Spleen (tissue), 11 donors: ENCODE results near the gene ACKR2. TPM values are rescaled to one million over a fixed set of nuclear protein-coding genes. Genes with fewer than 3 reads are reported as not detected.

Experiments used
- DNase-seq: peaks from one replicate; pipeline ENCODE4 v3.0.0-alpha.2; 2020
- H3K27ac ChIP-seq, 8 donors: fragments of 200-600 bp; sonication (generic) in 7 of 8; 1 replicate in 4 of 8; 2 replicates in 4 of 8; pipeline versions ENCODE4 v1.5.0 to v1.8.0; 2016 to 2021; ENCODE audit warnings: inconsistent platforms in 4 of 8, mild to moderate bottlenecking in 4 of 8, moderate library complexity in 1 of 8
- H3K27me3 ChIP-seq, 7 donors: fragments of 200-600 bp; sonication (generic) in 6 of 7; replicated peaks in 1 of 7; 1 replicate in 4 of 7; 2 replicates in 3 of 7; pipeline versions ENCODE4 v1.5.0 to v1.8.0; 2016 to 2021; ENCODE audit warnings: inconsistent platforms in 3 of 7, mild to moderate bottlenecking in 1 of 7
- H3K36me3 ChIP-seq, 6 donors: fragments of 200-600 bp; sonication (generic) in 5 of 6; 1 replicate in 4 of 6; 2 replicates in 2 of 6; pipeline versions ENCODE4 v1.5.0 to v1.8.0; 2016 to 2021; ENCODE audit warnings: inconsistent platforms in 2 of 6
- H3K4me1 ChIP-seq, 6 donors: fragments of 200-600 bp; sonication (generic) in 5 of 6; 1 replicate in 3 of 6; 2 replicates in 3 of 6; pipeline versions ENCODE4 v1.5.0 to v1.8.0; 2016 to 2021; ENCODE audit warnings: inconsistent platforms in 3 of 6
- H3K4me3 ChIP-seq, 8 donors: fragments of 200-600 bp; sonication (generic) in 7 of 8; 1 replicate in 4 of 8; 2 replicates in 4 of 8; pipeline versions ENCODE4 v1.5.0 to v1.8.0; 2016 to 2021; ENCODE audit warnings: inconsistent platforms in 4 of 8, mild to moderate bottlenecking in 4 of 8, moderate library complexity in 2 of 8
- H3K9me3 ChIP-seq, 8 donors: fragments of 200-600 bp; sonication (generic) in 7 of 8; 1 replicate in 4 of 8; 2 replicates in 4 of 8; pipeline versions ENCODE4 v1.5.0 to v1.8.0; 2016 to 2021; ENCODE audit warnings: inconsistent platforms in 4 of 8
- POLR2A ChIP-seq, 3 donors: fragments of 450-650 bp; IDR thresholded peaks; one replicate each; pipeline ENCODE4 v1.5.1; 2017; ENCODE audit warnings: antibody characterized with exemption in 3 of 3, mild to moderate bottlenecking in 1 of 3
- POLR2AphosphoS5 ChIP-seq, 3 donors: sonication (generic); formaldehyde crosslinking; IDR thresholded peaks; one replicate each; pipeline ENCODE4 v1.5.1; 2017; ENCODE audit warnings: antibody characterized with exemption in 3 of 3
- WGBS, 5 donors: extraction: QIAGEN DNeasy Blood & Tissue Kit in 3 of 5; methylation state at CpG; one replicate each; pipeline versions ENCODE4 v1.1.5 to v1.1.7; 2013 to 2018; 5-methylcytosine and 5-hydroxymethylcytosine counted together
- intact Hi-C: fragments of 100-400 bp; cut with DNase I; formaldehyde crosslinking; loops from one replicate; pipeline ENCODE4 v1.15.0; 2023; ENCODE audit warnings: low total_unique reads
- polyA plus RNA-seq, 3 donors: library from polyadenylated mRNA; stranded (reverse); fragments of 200-250 nt; gene quantifications; one replicate each; pipeline ENCODE4 v1.2.1, GENCODE V29; 2013
- total RNA-seq, 7 donors: library from RNA; depleted of rRNA in 3 of 7; stranded (reverse); fragments of >200 nt in 3 of 7; fragmentation: NEBNext Ultra II Directional in 4 of 7; extraction: Animal tissue kit (Norgen Biotek cat#: 25700) in 4 of 7; gene quantifications; one replicate each; pipeline versions ENCODE4 v1.1.0 to v1.2.1, GENCODE V29; 2016 to 2021
- TF ChIP-seq, protein P1 (sequence below), 11 experiments: fragments of 200-600 bp in 7 of 11; fragments of 450-650 bp in 4 of 11; sonication (generic) in 4 of 11; IDR thresholded peaks in 8 of 11; conservative IDR thresholded peaks in 3 of 11; 1 replicate in 7 of 11; 2 replicates in 4 of 11; pipeline versions ENCODE4 v1.4.0 to v1.8.0; 2016 to 2021; ENCODE audit warnings: antibody characterized with exemption in 11 of 11, inconsistent platforms in 4 of 11, mild to moderate bottlenecking in 1 of 11
- donor health status: healthy with polysubstance abuse.
- donor health status: DM: no; HTN: no; CAD: no; lungs with moderate emphysema.
- donor health status: DM: no; HTN: no; CAD: no.
- donor health status: Bipolar disorder and iron deficiency.
- donor health status: healthy.
- donor health status: DM: no; HTN: no; CAD: no.
- donor health status: DM: yes; HTN: yes; CAD: no.

ACKR2 gene
- total and polyA plus RNA-seq, 10 donors: 0.17 to 4.4 (median 0.94) TPM

DNA sequence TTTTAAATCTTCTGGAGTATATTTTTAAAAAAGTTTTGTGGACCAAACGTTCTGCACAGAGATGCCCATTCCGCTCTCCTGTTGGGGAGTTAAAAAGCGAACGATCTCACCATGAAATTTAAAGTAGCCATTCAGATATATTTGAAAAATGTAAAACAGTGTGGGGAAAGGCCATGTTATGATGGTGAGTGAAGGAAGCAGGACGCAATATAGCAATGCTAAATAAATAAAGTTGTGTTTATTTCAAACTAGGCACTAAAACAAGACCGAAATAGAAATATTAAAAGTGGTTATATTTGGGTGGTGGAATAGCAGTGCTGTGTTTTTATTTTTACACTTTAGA is 35.9 kb upstream of the ACKR2 start:
- WGBS, 5 donors: 9 to 13% (median 12%) methylated on average over 6 of the region's 6 CpGs
- H3K4me1 ChIP-seq: peaks cover 3 to 20% (median 10%) of the 10 kb centered on the region in 6 donors
- H3K4me3 ChIP-seq: peak overlapping the region; percentile 45 to 78 (median 64)
- peaks cover 0 to 7% (median 0%) of the 10 kb centered on the region in 8 donors for H3K9me3 ChIP-seq
- no peaks in the 10 kb centered on the region for H3K27me3 ChIP-seq
- TF ChIP-seq POLR2AphosphoS5 (IDR thresholded peaks at IDR 0.05) (no peak), POLR2A (IDR thresholded peaks at IDR 0.05) (no peak)
- TF ChIP-seq, protein P1, sequence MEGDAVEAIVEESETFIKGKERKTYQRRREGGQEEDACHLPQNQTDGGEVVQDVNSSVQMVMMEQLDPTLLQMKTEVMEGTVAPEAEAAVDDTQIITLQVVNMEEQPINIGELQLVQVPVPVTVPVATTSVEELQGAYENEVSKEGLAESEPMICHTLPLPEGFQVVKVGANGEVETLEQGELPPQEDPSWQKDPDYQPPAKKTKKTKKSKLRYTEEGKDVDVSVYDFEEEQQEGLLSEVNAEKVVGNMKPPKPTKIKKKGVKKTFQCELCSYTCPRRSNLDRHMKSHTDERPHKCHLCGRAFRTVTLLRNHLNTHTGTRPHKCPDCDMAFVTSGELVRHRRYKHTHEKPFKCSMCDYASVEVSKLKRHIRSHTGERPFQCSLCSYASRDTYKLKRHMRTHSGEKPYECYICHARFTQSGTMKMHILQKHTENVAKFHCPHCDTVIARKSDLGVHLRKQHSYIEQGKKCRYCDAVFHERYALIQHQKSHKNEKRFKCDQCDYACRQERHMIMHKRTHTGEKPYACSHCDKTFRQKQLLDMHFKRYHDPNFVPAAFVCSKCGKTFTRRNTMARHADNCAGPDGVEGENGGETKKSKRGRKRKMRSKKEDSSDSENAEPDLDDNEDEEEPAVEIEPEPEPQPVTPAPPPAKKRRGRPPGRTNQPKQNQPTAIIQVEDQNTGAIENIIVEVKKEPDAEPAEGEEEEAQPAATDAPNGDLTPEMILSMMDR (IDR thresholded peaks at IDR 0.05 in 8 of 11, conservative IDR thresholded peaks at IDR 0.05 in 3 of 11): no peak
- intact Hi-C loops: no loop called here
- DNase-seq: no peak
- H3K36me3 ChIP-seq: no peaks in the 10 kb centered on the region
- peak overlapping the region; percentile 68 to 96 (median 90) for H3K27ac ChIP-seq

DNA sequence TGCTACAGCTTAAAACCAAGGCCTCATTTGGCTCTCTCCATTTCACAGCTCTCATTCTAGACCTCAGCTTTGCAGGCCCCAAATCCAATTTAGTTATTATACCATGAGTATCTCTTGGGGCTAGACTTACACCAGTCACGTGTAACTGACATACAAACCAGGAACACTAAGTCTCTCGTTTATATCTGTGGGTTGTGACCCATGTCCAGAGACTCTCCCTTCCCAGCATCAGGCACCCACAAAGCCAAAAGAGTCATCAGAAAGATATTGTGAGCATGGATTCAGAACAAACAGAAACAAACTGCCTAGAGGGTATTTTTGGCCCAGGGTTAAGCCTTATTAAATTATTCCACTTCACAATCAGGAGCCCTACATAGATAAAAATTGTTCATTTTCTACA is 30.6 kb upstream of the ACKR2 start:
- H3K9me3 ChIP-seq: no peaks in the 10 kb centered on the region
- no peak overlapping the region for H3K4me3 ChIP-seq
- 87 to 93% (median 92%) methylated on average over 2 of the region's 2 CpGs for WGBS, 5 donors
- DNase-seq: no peak
- intact Hi-C loops: no loop called here
- H3K4me1 ChIP-seq: peaks cover 0 to 12% (median 3%) of the 10 kb centered on the region in 6 donors
- H3K27ac ChIP-seq: no peak overlapping the region
- peaks cover 0 to 23% (median 3%) of the 10 kb centered on the region in 6 donors for H3K36me3 ChIP-seq
- H3K27me3 ChIP-seq: no peaks in the 10 kb centered on the region
- TF ChIP-seq, protein P1 (IDR thresholded peaks at IDR 0.05 in 8 of 11, conservative IDR thresholded peaks at IDR 0.05 in 3 of 11): no peak
- TF ChIP-seq POLR2A (IDR thresholded peaks at IDR 0.05) (no peak), POLR2AphosphoS5 (IDR thresholded peaks at IDR 0.05) (no peak)

DNA sequence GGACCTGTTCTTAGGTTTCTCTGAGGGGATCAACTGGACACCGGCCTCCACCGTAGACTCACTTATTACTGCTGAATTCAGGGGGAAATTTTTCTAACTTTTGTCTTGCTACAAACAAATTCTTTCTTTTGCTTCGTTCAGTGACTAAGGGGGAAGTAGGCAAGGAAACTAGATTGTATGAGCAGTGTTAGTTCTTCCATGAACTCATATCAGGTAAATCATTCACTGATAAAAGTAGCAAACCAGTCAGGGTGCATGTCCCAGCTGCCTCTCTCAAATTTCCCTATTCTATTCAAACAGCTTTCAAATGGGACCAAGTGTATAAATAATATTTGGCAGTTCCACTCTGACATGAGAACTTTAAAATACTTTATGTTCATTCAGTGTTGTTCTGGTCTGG is 28.8 kb upstream of the ACKR2 start:
- 70 to 87% (median 81%) methylated on average over 3 of the region's 3 CpGs for WGBS, 5 donors
- no peak overlapping the region for H3K4me3 ChIP-seq
- H3K27ac ChIP-seq: no peak overlapping the region
- DNase-seq: no peak
- no peaks in the 10 kb centered on the region for H3K9me3 ChIP-seq
- H3K27me3 ChIP-seq: no peaks in the 10 kb centered on the region
- peaks cover 0 to 8% (median under 1%) of the 10 kb centered on the region in 6 donors for H3K4me1 ChIP-seq
- H3K36me3 ChIP-seq: peaks cover 0 to 34% (median 9%) of the 10 kb centered on the region in 6 donors
- TF ChIP-seq, protein P1 (IDR thresholded peaks at IDR 0.05 in 8 of 11, conservative IDR thresholded peaks at IDR 0.05 in 3 of 11): no peak
- no peak for TF ChIP-seq POLR2AphosphoS5 (IDR thresholded peaks at IDR 0.05)
- TF ChIP-seq POLR2A (IDR thresholded peaks at IDR 0.05): no peak
- intact Hi-C loops: loop anchor here (2.0 to 5.0 kb wide), 2 partner anchors 52 to 100 kb away; no protein-coding TSS in a partner anchor

DNA sequence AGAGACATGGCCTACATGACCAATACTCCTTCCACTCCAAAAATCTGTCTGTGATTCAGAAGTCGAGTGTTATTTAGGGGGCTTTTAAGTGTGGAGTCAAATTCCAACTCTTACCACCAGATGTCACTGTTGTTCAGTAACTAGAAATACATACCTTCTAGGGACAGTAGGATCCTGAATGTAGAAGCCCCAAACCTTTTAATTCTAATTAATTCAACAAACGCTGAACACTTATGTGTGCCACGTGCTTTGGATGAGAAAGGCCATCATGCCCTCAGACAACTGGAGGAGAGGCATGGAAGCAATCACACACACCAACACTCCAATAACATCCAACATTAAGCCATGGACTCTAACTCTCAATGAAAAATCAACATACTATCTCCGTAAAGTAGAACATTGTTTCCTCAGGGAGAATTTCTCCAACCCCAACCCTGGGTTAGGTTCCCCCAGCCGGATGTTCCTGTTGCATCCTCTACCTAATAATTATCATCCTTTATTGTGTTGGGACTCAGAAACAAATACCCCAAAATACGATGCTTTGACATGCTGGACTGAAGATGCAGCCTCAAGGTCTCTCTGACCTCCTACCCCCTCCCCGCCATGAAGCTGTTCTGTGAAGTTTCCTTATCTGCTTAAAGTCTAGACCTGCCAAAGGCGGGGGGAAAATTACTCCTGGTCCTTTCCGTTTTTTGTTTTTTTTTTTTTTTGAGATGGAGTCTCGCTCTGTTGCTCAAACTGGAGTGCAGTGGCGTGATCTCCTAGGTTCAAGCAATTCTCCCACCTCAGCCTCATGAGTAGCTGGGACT is 28.1 kb upstream of the ACKR2 start:
- DNase-seq: no peak
- no peaks in the 10 kb centered on the region for H3K9me3 ChIP-seq
- peaks cover 0 to 15% (median 4%) of the 10 kb centered on the region in 6 donors for H3K4me1 ChIP-seq
- H3K27ac ChIP-seq: no peak overlapping the region
- 61 to 67% (median 65%) methylated on average over 11 of the region's 11 CpGs for WGBS, 5 donors
- H3K36me3 ChIP-seq: peaks cover 0 to 40% (median 12%) of the 10 kb centered on the region in 6 donors
- TF ChIP-seq, protein P1 (IDR thresholded peaks at IDR 0.05 in 8 of 11, conservative IDR thresholded peaks at IDR 0.05 in 3 of 11): peak; percentile 67 to 87 (median 81)
- no peak for TF ChIP-seq POLR2A (IDR thresholded peaks at IDR 0.05)
- intact Hi-C loops: loop anchor here (2.0 to 5.0 kb wide), 2 partner anchors 51 to 100 kb away; no protein-coding TSS in a partner anchor
- H3K27me3 ChIP-seq: no peaks in the 10 kb centered on the region
- no peak overlapping the region for H3K4me3 ChIP-seq
